Measurements from ENCODE around the gene NAA16.
A peak's percentile ranks its signal among the peaks of the same experiment; 100 is the strongest.
"Not testable (repeated sequence)": the region's sequence is repeated elsewhere in the genome, so short reads cannot be mapped to it uniquely, and the experiment has no call there.

NAA16 gene

DNA sequence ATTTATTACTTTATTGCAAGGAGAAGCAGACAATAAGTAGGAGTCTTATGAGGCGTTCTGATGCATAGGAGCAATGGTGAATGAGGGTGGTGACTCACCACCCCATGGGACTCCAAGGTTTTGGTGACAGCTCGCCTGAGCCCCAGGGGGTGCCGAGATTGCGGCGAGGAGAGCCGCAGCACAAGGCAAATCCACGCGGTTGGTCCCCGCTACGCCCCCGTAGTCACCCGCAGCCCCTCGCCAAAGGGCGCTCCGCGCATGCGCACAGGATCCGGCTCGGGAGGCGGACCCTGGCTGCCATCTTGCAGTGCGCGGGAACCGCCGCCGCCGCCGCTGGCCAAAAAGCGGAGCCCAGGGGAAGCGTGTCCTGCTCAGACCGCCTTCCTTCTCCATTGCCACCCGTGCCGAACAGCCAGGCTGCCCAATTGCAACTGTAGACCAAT is at the start of gene NAA16:
TSS of gene NAA16 (plus strand) at position 305 of the 443 bp plus-strand sequence. CDS start 262 bp downstream, outside the sequence.
- peak; percentile 88 to 92 for DNase-seq (ENCODE audit: low read depth in 2 of 2, low spot score in 1 of 2)

DNA sequence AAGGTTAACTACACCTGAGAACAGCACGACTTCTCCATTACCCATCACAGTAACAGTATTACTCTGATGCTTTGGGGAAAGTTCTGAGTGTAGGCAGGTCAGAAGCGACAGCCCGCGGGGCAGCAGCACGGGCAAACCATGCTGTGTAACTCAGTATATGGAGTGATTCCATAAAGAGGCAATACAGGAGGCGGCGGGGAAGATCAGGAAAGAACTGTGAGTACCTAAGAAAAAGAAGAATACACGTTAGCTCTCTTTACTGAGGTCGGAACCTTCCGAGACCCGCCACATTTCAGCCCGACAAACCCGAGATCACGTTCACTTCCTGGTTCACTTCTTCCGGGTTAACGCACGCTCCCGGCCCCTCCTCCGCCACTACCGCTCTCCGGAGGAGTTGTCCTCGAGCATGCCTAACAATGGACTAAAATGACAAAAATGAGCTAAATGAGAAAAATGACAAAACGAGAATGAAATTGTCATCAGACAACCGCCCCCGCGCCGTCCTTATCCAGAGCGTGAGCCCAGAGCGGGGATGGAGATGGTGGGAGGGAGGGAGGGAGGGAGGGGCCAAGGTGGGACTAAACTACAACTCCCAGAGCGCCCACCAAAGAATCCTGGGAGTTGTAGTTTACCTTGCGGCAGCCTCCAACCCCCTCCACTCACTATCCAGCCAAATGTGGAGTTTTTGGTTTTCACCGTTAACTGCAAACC is 47.7 kb upstream of the NAA16 start, which contains the start of gene MTRF1:
TSS of gene MTRF1 (minus strand) at position 316 of the 711 bp plus-strand sequence. CDS start 2,669 bp downstream, outside the sequence.
- peak; percentile 45 to 57 for DNase-seq (ENCODE audit: low read depth in 2 of 2, low spot score in 1 of 2)

DNA sequence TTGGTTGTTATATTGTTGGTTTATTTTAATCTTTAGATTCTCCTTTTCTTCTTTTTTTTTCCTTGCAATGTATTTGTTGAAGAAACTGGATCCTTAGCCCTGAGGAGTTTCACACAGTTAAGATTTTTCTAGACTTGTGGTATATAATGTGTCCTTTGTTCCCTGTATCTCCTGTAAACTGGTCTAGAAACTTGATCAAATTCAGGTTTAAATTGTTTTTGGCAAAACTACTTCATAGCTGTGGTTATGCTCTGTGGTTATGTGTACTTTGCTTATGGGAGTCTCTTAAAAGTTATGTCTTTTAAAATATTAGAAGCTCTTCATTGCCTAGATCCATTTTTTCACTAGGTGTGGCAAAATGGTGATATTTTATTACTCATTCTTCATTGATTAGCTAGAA is 44.0 kb upstream of the NAA16 start:
- no peak for DNase-seq (ENCODE audit: low read depth in 2 of 2, low spot score in 1 of 2)

- DNase-seq (ENCODE audit: low read depth in 2 of 2, low spot score in 1 of 2), result no peak
Observed at GRCh38 chr13:41268764-41269163, 42.3 kb upstream of the NAA16 start.

GRCh38 chr13:41271456-41272285 is 39.4 kb upstream of the NAA16 start:
- no peak for DNase-seq (ENCODE audit: low read depth in 2 of 2, low spot score in 1 of 2)

GRCh38 chr13:41273831-41274441 is 37.1 kb upstream of the NAA16 start:
- DNase-seq (ENCODE audit: low read depth in 2 of 2, low spot score in 1 of 2), result no peak

- no peak for DNase-seq (ENCODE audit: low read depth in 2 of 2, low spot score in 1 of 2)
Observed at GRCh38 chr13:41274881-41275280, 36.2 kb upstream of the NAA16 start.

DNA sequence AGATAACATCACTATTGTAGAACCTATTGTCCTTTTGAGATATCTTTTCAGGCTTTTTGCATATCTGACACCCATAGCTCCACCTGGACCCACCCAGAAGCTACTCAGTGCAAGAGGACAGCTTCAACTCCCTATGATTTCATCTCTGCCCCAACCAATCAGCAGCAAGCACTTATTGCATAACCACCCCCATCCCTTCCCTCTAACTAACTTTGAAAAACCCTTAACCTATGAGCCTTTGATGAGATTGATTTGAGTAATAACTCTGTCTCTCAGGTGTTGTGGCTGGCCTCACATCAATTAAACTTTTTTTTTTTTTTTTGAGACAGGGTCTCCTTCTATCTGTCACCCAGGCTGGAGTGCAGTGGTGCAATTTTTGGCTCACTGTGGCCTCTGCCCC is 34.2 kb upstream of the NAA16 start:
- DNase-seq (ENCODE audit: low read depth in 2 of 2, low spot score in 1 of 2), result no peak

GRCh38 chr13:41279156-41279555 is 31.9 kb upstream of the NAA16 start:
- DNase-seq (ENCODE audit: low read depth in 2 of 2, low spot score in 1 of 2), result not testable (repeated sequence)

GRCh38 chr13:41282129-41282571 is 28.9 kb upstream of the NAA16 start:
- DNase-seq (ENCODE audit: low read depth in 2 of 2, low spot score in 1 of 2), result no peak

- no peak for DNase-seq (ENCODE audit: low read depth in 2 of 2, low spot score in 1 of 2)
Observed at GRCh38 chr13:41284512-41285288, 26.4 kb upstream of the NAA16 start.

DNA sequence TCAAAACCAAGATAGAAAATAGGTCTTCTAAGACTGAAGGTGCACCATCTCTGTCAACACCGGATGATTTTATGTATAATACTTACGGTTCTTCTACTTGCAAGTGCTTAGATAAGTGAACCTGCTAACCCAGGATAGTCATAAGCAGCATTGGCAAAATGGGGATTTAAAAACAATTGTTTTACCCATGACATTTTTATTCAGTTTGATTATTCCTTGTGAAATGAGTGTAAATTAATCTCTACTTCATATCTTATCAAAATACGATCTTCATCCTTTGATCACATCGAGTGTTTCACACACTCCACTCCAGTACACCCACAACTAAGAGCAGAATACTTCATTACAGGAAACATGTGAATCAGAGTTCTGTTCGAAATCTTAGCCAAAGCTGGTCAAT is 24.7 kb upstream of the NAA16 start:
- DNase-seq (ENCODE audit: low read depth in 2 of 2, low spot score in 1 of 2), result no peak

DNA sequence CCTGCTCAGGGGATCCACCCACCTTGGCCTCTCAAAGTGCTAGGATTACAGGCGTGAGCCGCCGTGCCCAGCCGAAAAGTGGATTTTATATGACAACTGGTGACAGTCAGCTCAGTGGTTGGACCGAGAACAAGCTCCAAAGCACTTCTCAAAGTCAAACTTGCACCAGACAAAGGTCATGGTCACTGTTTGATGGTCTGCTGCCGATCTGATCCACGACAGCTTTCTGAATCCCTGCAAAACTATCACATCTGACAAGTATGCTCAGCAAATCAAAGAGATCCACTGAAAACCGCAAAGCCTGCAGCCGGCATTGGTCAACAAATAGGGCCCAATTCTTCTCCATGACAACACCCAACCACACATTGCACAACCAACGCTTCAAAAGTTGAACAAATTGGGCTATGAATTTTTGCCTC is 21.6 kb upstream of the NAA16 start:
- no peak for DNase-seq (ENCODE audit: low read depth in 2 of 2, low spot score in 1 of 2)

DNA sequence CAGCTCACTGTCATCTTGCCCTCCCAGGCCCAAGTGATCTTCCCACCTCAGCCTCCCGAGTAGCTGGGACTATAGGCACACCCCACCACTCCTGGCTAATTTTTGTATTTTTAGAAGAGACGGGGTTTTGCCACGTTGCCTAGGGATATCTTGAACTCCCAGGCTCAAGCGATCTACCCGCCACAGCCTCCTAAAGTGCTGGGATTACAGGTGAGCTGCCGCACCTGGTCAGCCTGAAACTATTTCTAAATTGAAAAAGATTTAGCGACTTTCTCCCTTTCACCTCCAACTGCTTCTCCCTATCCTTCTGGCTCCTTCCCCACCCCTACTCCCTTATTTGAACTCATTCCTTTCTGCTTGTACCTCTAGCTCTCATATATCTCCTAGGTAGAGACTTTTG is 19.8 kb upstream of the NAA16 start:
- DNase-seq (ENCODE audit: low read depth in 2 of 2, low spot score in 1 of 2), result no peak

DNA sequence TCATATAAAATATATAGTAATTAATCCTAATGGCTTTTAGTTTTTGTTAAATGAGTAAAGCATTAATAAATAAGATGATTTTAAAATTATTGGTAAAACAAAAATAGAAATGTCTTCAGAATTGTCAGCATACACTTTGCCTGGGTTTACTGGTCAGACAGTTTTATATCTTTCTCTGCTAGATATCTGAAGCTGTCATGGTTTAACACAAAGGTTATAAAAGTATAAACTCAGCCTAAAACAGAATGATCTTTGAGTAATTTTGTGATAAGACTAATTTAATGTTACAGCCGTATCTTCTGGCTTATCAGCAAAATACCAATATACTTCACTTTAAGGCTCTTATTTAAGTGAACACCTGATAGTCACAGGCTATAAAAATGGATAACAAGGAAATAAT is 17.8 kb upstream of the NAA16 start:
- no peak for DNase-seq (ENCODE audit: low read depth in 2 of 2, low spot score in 1 of 2)

GRCh38 chr13:41294914-41295313 is 16.2 kb upstream of the NAA16 start:
- DNase-seq (ENCODE audit: low read depth in 2 of 2, low spot score in 1 of 2), result no peak

- no peak for DNase-seq (ENCODE audit: low read depth in 2 of 2, low spot score in 1 of 2)
Observed at GRCh38 chr13:41295973-41296372, 15.1 kb upstream of the NAA16 start.

- no peak for DNase-seq (ENCODE audit: low read depth in 2 of 2, low spot score in 1 of 2)
Observed at GRCh38 chr13:41296879-41297646, 14.0 kb upstream of the NAA16 start.

DNA sequence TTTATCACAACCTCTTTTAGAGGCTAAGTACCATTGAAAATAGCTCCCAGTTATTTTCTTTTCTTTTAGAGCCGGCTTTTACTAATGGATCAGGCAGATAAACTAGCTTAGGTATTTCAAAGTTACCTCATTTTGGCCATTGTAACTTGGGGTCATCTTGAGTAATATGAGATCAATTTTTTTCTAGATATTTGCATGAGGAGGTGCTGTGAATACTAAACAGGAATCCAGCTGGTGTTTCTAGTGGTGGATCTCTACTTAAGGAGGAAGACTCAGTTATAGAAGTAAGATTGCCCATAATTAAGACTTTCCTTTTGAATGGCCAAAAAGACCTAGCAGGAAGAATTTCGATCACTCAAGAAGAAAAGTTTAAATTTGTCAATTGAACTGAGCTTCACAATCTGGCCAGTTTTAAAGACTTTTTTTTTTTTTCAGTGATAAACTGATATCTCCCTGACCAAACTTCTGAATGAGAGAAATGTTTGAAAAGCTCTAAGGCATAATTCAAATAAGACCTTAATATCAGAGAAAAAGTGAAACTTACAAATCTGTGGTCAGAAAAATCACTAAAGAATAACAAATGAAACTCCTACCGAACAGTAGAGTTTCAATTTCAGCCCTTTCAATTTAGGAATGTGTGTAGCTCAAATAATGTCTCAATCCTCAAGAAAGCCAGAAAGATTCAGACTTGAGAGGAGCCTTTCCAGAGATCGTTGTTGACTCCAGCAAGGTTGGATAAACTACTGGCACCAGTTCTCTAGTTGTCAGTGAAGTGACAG is 11.6 kb upstream of the NAA16 start:
- no peak for DNase-seq (ENCODE audit: low read depth in 2 of 2, low spot score in 1 of 2)

All from stimulated activated CD8-positive, alpha-beta memory T cell treated with anti-CD3 and anti-CD28 coated beads, Interleukin-4, amount 100 ng/mL, for 1 hour (primary cell).